Daoy (cell line): ENCODE data around the gene NLGN1. TPM values are rescaled to one million over a fixed set of nuclear protein-coding genes. Genes with fewer than 3 reads are reported as not detected.

ENCODE experiments used
- DNase-seq: peaks from one replicate; pipeline ENCODE4 v3.0.0-alpha.2; 2015; ENCODE audit warnings: low read depth
- total RNA-seq: library from RNA; depleted of rRNA; stranded (reverse); fragments of >200 nt; shearing (Covaris generic); gene quantifications from 2 replicates; pipeline ENCODE4 v1.2.3, GENCODE V29; 2014

Gene NLGN1
- total RNA-seq, 1 experiment from 2014 or later, result 12.1 TPM

GRCh38 chr3:173977747-173978146, 580.2 kb downstream of the NLGN1 start:
- DNase-seq, result peak; percentile 86

- no peak for DNase-seq
These were observed 585.8 kb downstream of the NLGN1 start for GRCh38 chr3:173983343-173983742.

GRCh38 chr3:173986861-173987410, 589.4 kb downstream of the NLGN1 start:
- no peak for DNase-seq

DNA sequence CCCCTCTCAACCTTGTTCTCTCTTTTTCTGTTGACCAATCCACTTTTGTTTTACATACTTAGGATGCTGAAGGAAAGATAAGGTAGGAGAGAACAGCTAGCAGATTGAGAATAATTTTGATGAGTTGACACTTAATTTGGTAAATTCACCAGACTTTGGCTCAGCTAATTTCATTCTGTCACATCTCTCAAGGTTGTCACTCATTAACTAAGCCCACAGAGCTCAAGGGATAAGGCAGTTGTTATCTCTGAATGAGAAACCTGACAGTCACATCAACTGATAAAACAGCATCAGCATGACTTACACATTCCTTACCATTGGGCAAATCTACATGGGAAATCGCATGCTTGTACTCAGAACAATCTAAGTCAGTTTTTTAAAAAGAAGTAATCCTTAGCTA, 591.4 kb downstream of the NLGN1 start:
- no peak for DNase-seq

DNA sequence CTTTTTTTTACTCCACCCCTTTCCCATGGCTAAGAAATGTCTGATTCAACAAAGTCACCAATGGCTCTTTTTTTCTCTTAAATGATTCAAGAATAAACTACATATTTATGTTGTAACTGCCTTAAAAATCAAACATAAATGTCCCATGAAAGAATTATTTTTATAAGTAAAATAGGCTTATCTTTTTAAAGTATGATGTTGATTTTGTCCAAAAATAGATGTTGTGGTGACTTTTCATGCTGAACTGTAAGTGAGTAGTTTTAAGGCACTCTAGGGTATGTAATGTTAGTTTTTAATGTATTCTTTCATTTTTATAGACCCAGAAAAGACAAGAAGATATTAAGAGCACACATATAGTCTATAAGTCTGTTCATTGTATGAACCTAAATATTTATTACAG, 594.9 kb downstream of the NLGN1 start:
- DNase-seq, result no peak

GRCh38 chr3:173993299-173993698, 595.8 kb downstream of the NLGN1 start:
- peak; percentile 30 for DNase-seq

GRCh38 chr3:174000675-174001074, 603.1 kb downstream of the NLGN1 start:
- no peak for DNase-seq

DNA sequence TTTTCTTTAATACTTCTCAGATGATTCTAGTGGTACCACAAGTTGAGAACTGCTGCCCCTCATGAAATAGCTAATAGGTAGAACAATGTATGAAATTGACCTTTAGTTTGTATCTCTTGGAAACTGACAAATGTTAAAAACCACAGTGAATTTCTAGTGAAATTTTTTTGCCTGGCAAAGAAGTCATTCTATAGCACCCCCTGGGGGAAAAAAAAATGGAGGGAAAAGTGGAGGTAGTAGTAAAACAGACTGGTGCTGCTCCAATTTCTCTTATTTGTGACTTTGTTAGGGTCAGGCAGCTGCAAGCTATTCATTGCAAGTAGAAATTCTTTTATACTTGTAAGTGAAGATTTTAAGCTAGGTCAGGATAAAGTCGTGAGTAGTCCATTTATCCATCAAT, 605.0 kb downstream of the NLGN1 start:
- no peak for DNase-seq

DNA sequence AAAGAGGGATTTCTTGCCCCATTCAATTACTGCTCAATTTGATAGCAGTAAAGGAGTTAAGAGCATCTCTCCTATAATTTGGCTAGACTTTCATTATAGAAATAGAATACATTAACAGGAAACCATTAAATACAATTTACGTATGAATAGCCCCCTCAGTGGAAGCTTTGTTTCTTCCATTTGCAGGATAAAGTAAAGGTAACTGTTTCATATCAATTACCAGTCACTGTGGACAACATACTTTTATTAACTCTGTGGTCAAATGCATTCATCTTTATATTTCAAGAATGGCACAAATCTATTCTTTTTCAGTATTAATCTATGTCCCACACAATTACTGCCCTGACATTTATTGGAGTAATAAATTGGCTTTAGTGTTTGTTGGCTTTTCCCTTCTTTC, 613.4 kb downstream of the NLGN1 start:
- no peak for DNase-seq

DNA sequence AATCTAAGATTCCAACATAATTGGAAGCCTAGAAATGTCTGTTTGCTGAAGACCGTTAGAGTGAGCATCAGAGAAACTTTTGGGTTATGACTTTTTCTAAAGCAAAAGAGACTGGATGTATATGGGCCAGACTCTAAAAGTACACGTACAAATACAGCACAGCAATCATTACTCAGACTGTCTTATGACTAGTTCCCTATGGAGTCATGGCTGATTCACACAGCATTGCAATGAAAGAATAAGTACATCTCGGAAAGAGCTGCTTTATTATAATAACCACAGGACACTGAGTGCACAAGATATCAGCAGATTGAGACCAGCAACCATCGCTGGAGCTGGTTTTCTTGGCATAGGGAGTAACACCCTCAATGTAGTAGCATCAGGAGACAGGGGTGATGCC, 618.6 kb downstream of the NLGN1 start:
- DNase-seq, result peak; percentile 73

DNA sequence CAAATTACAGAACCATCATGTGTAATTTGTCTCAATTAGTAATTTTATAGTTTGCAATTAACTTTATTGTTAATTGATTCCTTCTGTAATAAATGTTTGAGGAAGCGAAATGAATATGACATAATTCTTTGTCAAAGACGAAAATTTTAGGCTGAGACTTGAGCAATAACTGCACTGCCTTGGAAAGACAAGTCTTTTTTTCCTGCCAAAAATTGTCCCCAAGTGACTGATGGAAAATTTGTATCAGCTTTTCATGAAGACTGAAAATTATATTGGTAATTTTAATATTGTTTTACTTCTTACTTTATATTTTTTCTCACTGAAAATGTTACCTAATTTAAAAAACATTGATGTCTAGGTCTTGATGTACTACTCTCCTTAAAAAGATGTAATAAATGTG, 622.6 kb downstream of the NLGN1 start:
- no peak for DNase-seq

- DNase-seq, result peak; percentile 9
These were observed 625.9 kb downstream of the NLGN1 start for GRCh38 chr3:174023421-174023820.

GRCh38 chr3:174028673-174029072, 631.1 kb downstream of the NLGN1 start:
- no peak for DNase-seq

- no peak for DNase-seq
These were observed 637.9 kb downstream of the NLGN1 start for GRCh38 chr3:174035328-174035886.

DNA sequence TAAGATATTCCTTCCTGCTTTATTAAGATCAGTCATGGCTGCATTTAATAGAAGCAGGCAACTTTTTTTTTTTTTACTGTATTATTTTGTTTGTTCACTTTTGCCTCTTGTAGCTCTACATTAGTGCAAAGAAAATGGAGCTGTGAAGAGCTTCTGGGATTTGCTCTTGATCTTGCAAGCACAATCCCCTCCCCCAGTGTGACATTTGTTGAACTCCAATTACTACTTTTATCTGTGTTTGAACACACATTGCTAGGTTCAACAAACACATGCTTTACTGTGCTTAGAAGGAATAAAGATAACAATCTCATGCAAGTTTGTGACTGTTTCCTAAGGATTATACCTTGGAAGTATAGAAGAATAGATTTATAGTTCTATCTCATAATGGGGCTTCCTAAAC, 648.8 kb downstream of the NLGN1 start:
- no peak for DNase-seq

GRCh38 chr3:174049472-174049871, 651.9 kb downstream of the NLGN1 start:
- no peak for DNase-seq

GRCh38 chr3:174051191-174051590, 653.6 kb downstream of the NLGN1 start:
- no peak for DNase-seq

- no peak for DNase-seq
These were observed 661.3 kb downstream of the NLGN1 start for GRCh38 chr3:174058804-174059203.

- no peak for DNase-seq
These were observed 662.9 kb downstream of the NLGN1 start for GRCh38 chr3:174060431-174060830.

- DNase-seq, result no peak
These were observed 663.6 kb downstream of the NLGN1 start for GRCh38 chr3:174061162-174061561.

- no peak for DNase-seq
These were observed 664.2 kb downstream of the NLGN1 start for GRCh38 chr3:174061731-174062130.

DNA sequence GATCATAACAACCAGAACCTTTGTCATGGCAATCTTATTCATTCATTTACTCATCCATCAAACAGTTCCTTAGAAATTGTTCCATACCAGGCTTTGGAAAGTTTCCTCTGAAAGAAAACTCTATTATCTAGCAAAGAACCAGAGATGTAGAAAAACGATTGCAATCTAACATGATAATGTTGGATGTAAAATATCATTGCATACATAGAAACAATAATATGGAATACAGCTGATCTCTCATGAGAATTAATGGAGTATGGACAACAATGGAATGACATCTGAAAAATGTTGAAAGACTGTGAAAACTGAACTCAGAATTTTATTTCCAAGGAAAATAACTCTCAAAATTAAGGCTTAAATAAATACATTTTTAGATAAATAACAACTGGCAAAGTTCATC, 665.4 kb downstream of the NLGN1 start:
- no peak for DNase-seq

DNA sequence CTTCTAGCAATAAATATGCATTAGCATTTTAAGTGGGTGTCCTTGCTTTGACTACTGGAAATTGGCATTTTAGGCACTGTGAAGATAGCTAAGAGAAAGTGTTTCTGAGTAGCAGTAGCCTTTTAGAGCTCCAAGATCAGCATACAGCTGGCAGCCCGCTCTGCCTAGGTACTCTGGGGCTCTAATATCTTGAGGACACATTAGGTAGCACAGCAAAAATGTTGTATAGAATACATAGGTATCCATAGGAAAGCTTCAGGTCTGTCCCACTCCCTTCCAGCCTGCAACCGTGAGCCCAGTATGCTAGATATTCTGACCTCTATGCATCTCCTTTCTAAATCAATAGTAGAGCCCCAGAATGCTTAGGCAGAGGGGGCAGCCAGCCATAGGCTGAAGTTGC, 670.5 kb downstream of the NLGN1 start:
- no peak for DNase-seq

DNA sequence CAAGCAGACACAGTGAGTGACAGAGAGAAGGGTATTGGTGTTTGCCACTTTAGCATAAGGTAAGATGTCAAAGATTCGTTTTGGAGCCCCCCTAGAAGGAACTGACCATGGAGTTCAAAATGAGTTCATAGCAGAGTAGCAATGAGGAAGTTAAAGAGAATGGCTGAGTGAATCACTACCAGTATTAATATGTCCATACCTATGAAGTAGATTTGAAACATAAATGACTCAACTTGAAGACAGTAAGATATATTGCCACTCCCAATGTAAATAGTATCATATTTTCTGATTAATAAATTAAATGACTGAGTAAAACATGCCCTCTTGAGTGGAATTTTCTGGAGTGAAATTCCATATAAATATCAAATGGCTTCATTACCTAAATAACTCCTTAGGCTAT, 675.1 kb downstream of the NLGN1 start:
- no peak for DNase-seq
